ENCODE results near the gene GBA3.

Gene GBA3

GRCh38 chr4:22743290-22743689 is 50.6 kb downstream of the GBA3 start:
- no peak for TF ChIP-seq CTCF (IDR thresholded peaks at IDR 0.05)

- no peak for TF ChIP-seq CTCF (IDR thresholded peaks at IDR 0.05)
These were observed 51.8 kb downstream of the GBA3 start for GRCh38 chr4:22744478-22745062.

- no peak for TF ChIP-seq CTCF (IDR thresholded peaks at IDR 0.05)
These were observed 52.5 kb downstream of the GBA3 start for GRCh38 chr4:22745234-22745633.

- TF ChIP-seq CTCF (IDR thresholded peaks at IDR 0.05), result no peak
These were observed 61.4 kb downstream of the GBA3 start for GRCh38 chr4:22754116-22754515.

- TF ChIP-seq CTCF (IDR thresholded peaks at IDR 0.05), result no peak
These were observed 69.8 kb downstream of the GBA3 start for GRCh38 chr4:22762548-22762947.

GRCh38 chr4:22764183-22764582 is 71.4 kb downstream of the GBA3 start:
- no peak for TF ChIP-seq CTCF (IDR thresholded peaks at IDR 0.05)

- TF ChIP-seq CTCF (IDR thresholded peaks at IDR 0.05), result no peak
These were observed 73.3 kb downstream of the GBA3 start for GRCh38 chr4:22766068-22766467.

GRCh38 chr4:22778547-22779163 is 85.9 kb downstream of the GBA3 start:
- no peak for TF ChIP-seq CTCF (IDR thresholded peaks at IDR 0.05)
